GM21515 (cell line): ENCODE data around the gene SPTB.

Source experiments
- ATAC-seq: cut with Tn5 transposase; IDR thresholded peaks from one replicate; pipeline ENCODE4 v1.9.1; 2021; ENCODE audit not compliant: unreplicated experiment

The SPTB gene

GRCh38 chr14:64768401-64769095 lies 111.2 kb downstream of the SPTB start:
- no peak for ATAC-seq

GRCh38 chr14:64767215-64767964 lies 112.3 kb downstream of the SPTB start:
- ATAC-seq: no peak

GRCh38 chr14:64766430-64767151 lies 113.1 kb downstream of the SPTB start:
- ATAC-seq: no peak

GRCh38 chr14:64765740-64766302 lies 113.9 kb downstream of the SPTB start:
- ATAC-seq: no peak

- no peak for ATAC-seq
These were observed 114.8 kb downstream of the SPTB start for GRCh38 chr14:64764641-64765520.

GRCh38 chr14:64763801-64764621 lies 115.7 kb downstream of the SPTB start:
- ATAC-seq: no peak

- ATAC-seq: no peak
These were observed 116.5 kb downstream of the SPTB start for GRCh38 chr14:64763085-64763782.

- no peak for ATAC-seq
These were observed 117.4 kb downstream of the SPTB start for GRCh38 chr14:64762044-64763034.

GRCh38 chr14:64761441-64762043 lies 118.2 kb downstream of the SPTB start:
- ATAC-seq: no peak

GRCh38 chr14:64760916-64761315 lies 118.8 kb downstream of the SPTB start:
- no peak for ATAC-seq

- no peak for ATAC-seq
These were observed 119.5 kb downstream of the SPTB start for GRCh38 chr14:64760146-64760755.

GRCh38 chr14:64759555-64759938 lies 120.2 kb downstream of the SPTB start:
- no peak for ATAC-seq

- ATAC-seq: no peak
These were observed 120.8 kb downstream of the SPTB start for GRCh38 chr14:64758691-64759554.

GRCh38 chr14:64758025-64758521 lies 121.6 kb downstream of the SPTB start:
- ATAC-seq: no peak

- ATAC-seq: no peak
These were observed 122.1 kb downstream of the SPTB start for GRCh38 chr14:64757601-64758000.

GRCh38 chr14:64756712-64757111 lies 123.0 kb downstream of the SPTB start:
- no peak for ATAC-seq
